ENCODE data around the gene PIEZO1.

GRCh38 chr16:88753602-88754001 lies 31.4 kb downstream of the PIEZO1 start:
- TF ChIP-seq CTCF (IDR thresholded peaks at IDR 0.05) = no peak
- TF ChIP-seq POLR2A (IDR thresholded peaks at IDR 0.05) = no peak

Measured in lower leg skin (tissue), 3 donors.